Testis (tissue), 3 donors: ENCODE data around the gene ARR3. TPM values are rescaled to one million over a fixed set of nuclear protein-coding genes. Genes with fewer than 3 reads are reported as not detected.
A peak's percentile ranks its signal among the peaks of the same experiment; 100 is the strongest.
"Not testable (repeated sequence)": the region's sequence is repeated elsewhere in the genome, so short reads cannot be mapped to it uniquely, and the experiment has no call there.

Source experiments
- DNase-seq: peaks from one replicate; pipeline ENCODE4 v3.0.0-alpha.2; 2019
- H3K27ac ChIP-seq, 2 donors: fragments of 200-600 bp; sonication (generic); one replicate each; pipeline ENCODE4 v1.5.1; 2019
- H3K27me3 ChIP-seq: fragments of 200-600 bp; sonication (generic); one replicate; pipeline ENCODE4 v1.5.1; 2019
- H3K36me3 ChIP-seq: fragments of 200-600 bp; sonication (generic); one replicate; pipeline ENCODE4 v1.5.1; 2017; ENCODE audit warnings: low read depth; ENCODE audit errors: missing control alignments
- H3K4me1 ChIP-seq: fragments of 200-600 bp; sonication (generic); one replicate; pipeline ENCODE4 v1.5.1; 2019
- H3K4me3 ChIP-seq, 2 donors: fragments of 200-600 bp; sonication (generic); one replicate each; pipeline ENCODE4 v1.5.1; 2017 to 2019
- H3K9me3 ChIP-seq: fragments of 200-600 bp; sonication (generic); one replicate; pipeline ENCODE4 v1.5.1; 2017
- CTCF ChIP-seq, 3 experiments: fragments of 450-650 bp in 2 of 3; fragments of 200-600 bp in 1 of 3; sonication (generic) in 1 of 3; IDR thresholded peaks; one replicate each; pipeline ENCODE4 v1.5.1; 2016 to 2019; ENCODE audit warnings: antibody characterized with exemption in 3 of 3, mild to moderate bottlenecking in 2 of 3, moderate library complexity in 1 of 3
- POLR2A ChIP-seq: fragments of 450-650 bp; IDR thresholded peaks from one replicate; pipeline ENCODE4 v1.6.1; 2017; ENCODE audit warnings: antibody characterized with exemption, mild to moderate bottlenecking, moderate library complexity
- WGBS, 2 donors: methylation state at CpG; one replicate each; pipeline ENCODE4 v1.1.5; 2018; 5-methylcytosine and 5-hydroxymethylcytosine counted together
- intact Hi-C: fragments of 100-400 bp; cut with DNase I; formaldehyde crosslinking; loops from one replicate; pipeline ENCODE4 v1.15.1; 2023; ENCODE audit warnings: low total_unique reads
- polyA plus RNA-seq: library from polyadenylated mRNA; stranded (reverse); fragments of 350-450 nt; fragmentation: Illumina TruSeq; extraction: RNeasy Lipid Tissue Mini Kit (QIAGEN cat#74804); gene quantifications from one replicate; pipeline ENCODE4 v1.2.3, GENCODE V29; 2014; ENCODE audit warnings: low read depth, low replicate concordance; ENCODE audit not compliant: insufficient read depth
- total RNA-seq, 2 donors: library from RNA; depleted of rRNA; stranded (reverse); fragments of >200 nt; gene quantifications; one replicate each; pipeline ENCODE4 v1.2.3, GENCODE V29; 2016

The ARR3 gene
- total and polyA plus RNA-seq, 3 donors from 2014 or later = not detected

GRCh38 chrX:70264784-70265183, 3.4 kb upstream of the ARR3 start:
- intact Hi-C loops = no loop called here
- H3K27me3 ChIP-seq = no peaks in the 10 kb centered on the region
- H3K9me3 ChIP-seq = no peaks in the 10 kb centered on the region
- TF ChIP-seq CTCF (IDR thresholded peaks at IDR 0.05) (no peak), POLR2A (no peak)
- H3K4me1 ChIP-seq = no peaks in the 10 kb centered on the region
- H3K4me3 ChIP-seq = no peak overlapping the region
- no peaks in the 10 kb centered on the region for H3K36me3 ChIP-seq
- H3K27ac ChIP-seq = no peak overlapping the region
- WGBS, 2 donors = 48 to 53% methylated on average over 3 of the region's 3 CpGs
- DNase-seq = no peak

GRCh38 chrX:70274029-70274428, 5.9 kb downstream of the ARR3 start:
- DNase-seq, H3K9me3 ChIP-seq, H3K4me1 ChIP-seq, H3K27ac ChIP-seq, H3K4me3 ChIP-seq, H3K36me3 ChIP-seq, intact Hi-C loops, H3K27me3 ChIP-seq: not testable (repeated sequence)
- WGBS, 2 donors = 84 to 91% methylated on average over 7 of the region's 7 CpGs

GRCh38 chrX:70279081-70279480, 10.9 kb downstream of the ARR3 start:
- WGBS, 2 donors = 93 to 94% methylated on average over 3 of the region's 3 CpGs
- H3K4me3 ChIP-seq = no peak overlapping the region
- no peak for DNase-seq
- no peaks in the 10 kb centered on the region for H3K4me1 ChIP-seq
- no peak for TF ChIP-seq POLR2A
- TF ChIP-seq CTCF (IDR thresholded peaks at IDR 0.05) = no peak
- intact Hi-C loops = no loop called here
- H3K27ac ChIP-seq = no peak overlapping the region
- H3K27me3 ChIP-seq = no peaks in the 10 kb centered on the region
- H3K9me3 ChIP-seq = no peaks in the 10 kb centered on the region
- H3K36me3 ChIP-seq = no peaks in the 10 kb centered on the region

- intact Hi-C loops = no loop called here
- Histone ChIP-seq H3K27me3 (no peaks in the 10 kb centered on the region), H3K9me3 (no peaks in the 10 kb centered on the region)
Observed at GRCh38 chrX:70280573-70280972, 12.4 kb downstream of the ARR3 start.

GRCh38 chrX:70281951-70282350, 13.8 kb downstream of the ARR3 start, which contains the start of gene RAB41:
RAB41 (plus strand) TSS chrX:70282172; CDS start chrX:70282218, 46 bp downstream.
- peak; percentile 16 for DNase-seq
- Histone ChIP-seq H3K27ac (no peak within 1 kb of the TSS), H3K4me1 (no peaks in the 10 kb centered on the region), H3K4me3 (peak within 1 kb of the TSS in 1 of 2 donors; percentile 3), H3K9me3 (no peaks in the 10 kb centered on the region), H3K36me3 (no peaks in the 10 kb centered on the region), H3K27me3 (no peaks in the 10 kb centered on the region)
- intact Hi-C loops = no loop called here
- no peak for TF ChIP-seq POLR2A
- no peak for TF ChIP-seq CTCF (IDR thresholded peaks at IDR 0.05)
- WGBS, 2 donors = 83 to 84% methylated on average over 1 to 18 of the region's 21 CpGs

More at GRCh38 chrX:70280573-70280972, 12.4 kb downstream of the ARR3 start:
- no peak overlapping the region for H3K27ac ChIP-seq
- 73 to 86% methylated on average over 2 to 3 of the region's 3 CpGs for WGBS, 2 donors
- no peak overlapping the region for H3K4me3 ChIP-seq
- no peaks in the 10 kb centered on the region for H3K36me3 ChIP-seq
- H3K4me1 ChIP-seq = no peaks in the 10 kb centered on the region
- DNase-seq = no peak
- no peak for TF ChIP-seq CTCF (IDR thresholded peaks at IDR 0.05)
- TF ChIP-seq POLR2A = no peak
